Astrocyte of the cerebellum (primary cell): ENCODE results near the gene CDS2.

Experiments used
- DNase-seq: peaks from one replicate; pipeline ENCODE4 v3.0.0-alpha.2; 2011; ENCODE audit warnings: low read depth
- H3K4me3 ChIP-seq: 2 replicates; pipeline ENCODE4 v1.5.1; 2011; ENCODE audit warnings: mild to moderate bottlenecking, low read depth, low read length, moderate library complexity
- in situ Hi-C: cut with HindIII; loops from 2 replicates; pipeline ENCODE4 v1.10.0; 2017; ENCODE audit warnings: low sequenced_read_pairs
- TF ChIP-seq, protein P1 (sequence below): IDR thresholded peaks from 2 replicates; pipeline ENCODE4 v1.5.1; 2012; ENCODE audit warnings: low read length, low read depth, moderate library complexity, mild to moderate bottlenecking; ENCODE audit errors: missing control alignments

Gene CDS2

DNA sequence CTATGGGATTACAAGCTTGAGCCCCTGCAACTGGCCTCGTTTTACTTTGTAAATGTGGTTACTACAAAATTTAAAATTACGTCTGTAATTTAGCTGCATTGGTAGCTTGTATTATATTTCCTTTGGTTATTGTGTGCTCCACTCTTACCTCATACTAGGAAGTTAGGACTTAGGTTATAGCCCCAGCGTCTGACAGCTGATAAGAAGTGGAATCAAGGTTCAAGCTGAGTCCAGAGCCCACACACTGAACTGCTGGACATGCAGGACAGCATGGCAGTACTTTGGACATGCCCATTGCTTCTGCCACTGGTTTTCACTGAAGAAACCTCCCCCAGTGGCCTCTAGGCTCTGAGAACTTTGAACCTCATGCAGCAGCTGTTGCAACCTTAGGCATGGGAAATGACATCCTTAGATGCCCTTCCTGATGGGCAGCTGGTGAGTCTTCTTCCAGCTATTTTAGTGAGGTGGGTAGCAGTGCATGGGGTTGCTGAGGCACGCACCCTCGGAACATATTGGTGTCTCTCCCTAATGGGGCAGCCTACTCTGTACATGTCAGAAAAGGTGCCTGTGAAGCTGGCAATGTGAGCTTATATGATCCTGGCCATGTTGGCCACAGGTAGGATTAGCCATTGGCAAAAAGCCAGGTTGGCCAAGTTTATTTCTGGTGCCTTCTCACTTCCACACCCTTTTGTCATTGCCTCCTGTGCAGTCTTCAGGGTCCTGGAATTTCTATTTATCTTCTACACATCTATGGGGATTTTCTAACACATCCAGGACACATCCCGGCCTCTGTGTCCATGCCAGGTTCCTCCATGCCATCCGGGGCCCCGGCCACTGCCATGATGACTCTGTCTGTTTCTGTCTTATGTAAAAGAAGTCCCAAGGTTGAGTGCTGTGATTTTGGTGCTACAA lies 85.3 kb downstream of the CDS2 start:
- DNase-seq = no peak
- in situ Hi-C loops = no loop called here
- no peak overlapping the region for H3K4me3 ChIP-seq
- TF ChIP-seq, protein P1, sequence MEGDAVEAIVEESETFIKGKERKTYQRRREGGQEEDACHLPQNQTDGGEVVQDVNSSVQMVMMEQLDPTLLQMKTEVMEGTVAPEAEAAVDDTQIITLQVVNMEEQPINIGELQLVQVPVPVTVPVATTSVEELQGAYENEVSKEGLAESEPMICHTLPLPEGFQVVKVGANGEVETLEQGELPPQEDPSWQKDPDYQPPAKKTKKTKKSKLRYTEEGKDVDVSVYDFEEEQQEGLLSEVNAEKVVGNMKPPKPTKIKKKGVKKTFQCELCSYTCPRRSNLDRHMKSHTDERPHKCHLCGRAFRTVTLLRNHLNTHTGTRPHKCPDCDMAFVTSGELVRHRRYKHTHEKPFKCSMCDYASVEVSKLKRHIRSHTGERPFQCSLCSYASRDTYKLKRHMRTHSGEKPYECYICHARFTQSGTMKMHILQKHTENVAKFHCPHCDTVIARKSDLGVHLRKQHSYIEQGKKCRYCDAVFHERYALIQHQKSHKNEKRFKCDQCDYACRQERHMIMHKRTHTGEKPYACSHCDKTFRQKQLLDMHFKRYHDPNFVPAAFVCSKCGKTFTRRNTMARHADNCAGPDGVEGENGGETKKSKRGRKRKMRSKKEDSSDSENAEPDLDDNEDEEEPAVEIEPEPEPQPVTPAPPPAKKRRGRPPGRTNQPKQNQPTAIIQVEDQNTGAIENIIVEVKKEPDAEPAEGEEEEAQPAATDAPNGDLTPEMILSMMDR = no peak

DNA sequence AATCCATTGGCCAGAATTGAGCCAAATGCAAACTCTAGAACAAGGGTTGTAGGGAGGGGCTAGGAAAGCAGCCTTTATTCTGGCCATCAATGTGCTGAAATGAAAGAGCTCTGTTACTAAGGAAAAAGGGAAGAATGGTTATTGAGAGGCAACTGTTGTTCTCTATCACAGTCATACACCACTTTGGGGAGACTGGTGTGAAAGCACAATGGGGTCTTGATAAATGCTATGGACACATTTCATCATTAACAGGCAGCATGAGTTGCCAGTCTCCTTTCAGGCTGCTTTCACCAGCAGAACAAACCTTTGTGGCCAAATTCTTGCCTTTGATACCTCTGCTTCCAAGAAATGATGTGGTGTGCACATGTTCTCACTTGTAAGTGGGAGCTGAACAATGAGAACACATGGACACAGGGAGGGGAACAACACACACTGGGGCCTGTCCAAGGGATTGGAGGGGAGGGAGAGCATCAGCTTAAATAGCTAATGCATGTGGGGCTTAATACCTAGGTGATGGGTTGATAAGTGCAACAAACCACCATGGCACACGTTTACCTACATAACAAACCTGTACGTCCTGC lies 86.2 kb downstream of the CDS2 start:
- H3K4me3 ChIP-seq = no peak overlapping the region
- TF ChIP-seq, protein P1 = no peak
- in situ Hi-C loops = no loop called here
- no peak for DNase-seq

DNA sequence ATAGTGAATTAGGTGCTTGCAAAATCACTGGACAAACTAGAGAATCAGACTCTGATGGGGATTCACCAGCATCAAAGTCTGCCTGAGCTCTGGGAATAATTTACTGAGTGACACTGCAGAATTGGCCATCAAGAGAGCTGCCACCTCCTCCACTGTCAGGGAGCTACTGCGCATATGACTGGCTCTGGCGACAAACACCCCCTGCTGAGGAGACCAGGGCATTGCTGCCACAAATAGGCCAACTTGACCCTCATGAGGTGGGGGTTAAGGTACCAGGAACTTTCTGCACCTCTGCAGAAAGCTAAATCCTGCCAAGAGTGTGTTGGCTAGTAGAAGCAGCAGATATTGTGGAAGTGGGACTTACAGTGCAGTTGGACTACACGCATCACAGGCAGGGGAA lies 88.0 kb downstream of the CDS2 start:
- H3K4me3 ChIP-seq = no peak overlapping the region
- TF ChIP-seq, protein P1 = no peak
- in situ Hi-C loops = no loop called here
- DNase-seq = no peak

DNA sequence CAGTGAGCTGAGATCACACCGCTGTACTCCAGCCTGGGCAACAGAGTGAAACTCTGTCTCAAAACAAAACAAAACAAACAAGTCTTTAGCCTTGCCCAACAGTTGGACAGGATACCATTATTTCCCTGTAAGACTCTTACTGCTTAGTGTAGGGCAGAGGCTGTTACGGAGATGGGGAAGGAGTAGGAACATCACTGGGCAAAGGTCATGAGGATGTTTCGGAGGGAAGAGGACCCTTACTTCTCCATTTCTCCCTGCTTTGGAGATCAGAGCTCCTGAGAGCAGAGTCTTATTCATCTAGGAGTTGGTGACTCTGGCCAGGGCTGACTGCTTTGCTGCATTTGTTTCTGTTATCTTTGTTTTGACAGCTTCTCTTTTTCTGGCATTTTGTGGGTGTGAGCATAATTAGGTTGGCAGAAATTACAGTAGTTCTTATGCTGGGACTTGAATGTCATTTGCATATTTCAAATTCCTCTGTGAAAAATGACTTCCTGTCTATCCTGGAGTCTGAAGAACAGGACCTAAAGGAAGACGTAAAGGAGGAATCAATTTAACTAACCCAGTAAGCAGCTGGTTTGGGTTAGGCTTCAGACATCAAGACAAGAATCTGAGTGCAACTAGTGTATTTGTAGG lies 89.0 kb downstream of the CDS2 start:
- TF ChIP-seq, protein P1 = no peak
- peak; percentile 12 for DNase-seq
- in situ Hi-C loops = no loop called here

DNA sequence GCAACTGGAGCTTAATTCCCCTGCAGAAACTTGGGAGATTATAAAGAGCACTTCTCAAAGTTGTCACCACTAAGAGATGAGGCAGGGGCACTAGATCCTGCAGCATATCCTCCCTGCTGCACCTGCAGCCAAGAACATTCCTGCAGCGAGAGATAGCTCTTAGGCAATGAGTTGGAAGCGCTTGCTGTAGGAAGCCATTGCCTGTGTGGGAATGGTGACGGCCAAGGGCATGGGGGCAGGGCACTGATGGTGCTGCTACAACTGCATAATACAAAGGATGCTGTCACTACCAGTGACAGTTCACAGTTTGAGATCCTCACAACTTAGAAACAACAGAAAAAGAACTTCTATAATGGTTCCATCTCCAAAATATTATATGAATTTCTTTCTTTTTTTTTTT lies 89.9 kb downstream of the CDS2 start:
- DNase-seq = no peak
- TF ChIP-seq, protein P1 = no peak
- in situ Hi-C loops = no loop called here
- no peak overlapping the region for H3K4me3 ChIP-seq

More for the DNA sequence above, 89.0 kb downstream of the CDS2 start:
- no peak overlapping the region for H3K4me3 ChIP-seq

DNA sequence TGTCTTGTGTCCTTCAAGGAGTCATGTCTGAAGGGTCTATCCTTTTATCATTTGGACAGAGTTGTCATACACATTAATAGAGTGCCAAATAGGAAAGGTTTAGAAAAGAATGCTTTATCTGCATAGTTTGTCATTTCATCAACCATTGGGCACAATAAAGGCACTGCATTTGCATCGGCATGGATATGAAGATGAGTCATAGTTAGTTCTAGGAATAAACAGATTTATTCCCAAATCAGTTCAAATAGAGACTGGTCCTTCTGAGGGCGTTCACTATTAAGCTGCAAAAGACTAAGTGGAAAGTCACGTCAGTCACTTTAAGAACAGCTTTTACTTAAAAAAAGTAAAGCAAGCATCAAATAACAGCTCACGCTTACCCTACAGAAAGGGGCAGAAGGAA lies 90.8 kb downstream of the CDS2 start:
- in situ Hi-C loops = no loop called here
- no peak for DNase-seq
- H3K4me3 ChIP-seq = no peak overlapping the region
- TF ChIP-seq, protein P1 = no peak
